Activated CD4-positive, CD25-positive, alpha-beta regulatory T cell (primary cell): ENCODE results near the gene AARS1.
"Not testable (repeated sequence)": the region's sequence is repeated elsewhere in the genome, so short reads cannot be mapped to it uniquely, and the experiment has no call there.

ENCODE experiments used
- DNase-seq, 4 experiments: peaks; one replicate each; lab custom pipeline; 2025; lab: John Stamatoyannopoulos, UW

AARS1 gene

DNA sequence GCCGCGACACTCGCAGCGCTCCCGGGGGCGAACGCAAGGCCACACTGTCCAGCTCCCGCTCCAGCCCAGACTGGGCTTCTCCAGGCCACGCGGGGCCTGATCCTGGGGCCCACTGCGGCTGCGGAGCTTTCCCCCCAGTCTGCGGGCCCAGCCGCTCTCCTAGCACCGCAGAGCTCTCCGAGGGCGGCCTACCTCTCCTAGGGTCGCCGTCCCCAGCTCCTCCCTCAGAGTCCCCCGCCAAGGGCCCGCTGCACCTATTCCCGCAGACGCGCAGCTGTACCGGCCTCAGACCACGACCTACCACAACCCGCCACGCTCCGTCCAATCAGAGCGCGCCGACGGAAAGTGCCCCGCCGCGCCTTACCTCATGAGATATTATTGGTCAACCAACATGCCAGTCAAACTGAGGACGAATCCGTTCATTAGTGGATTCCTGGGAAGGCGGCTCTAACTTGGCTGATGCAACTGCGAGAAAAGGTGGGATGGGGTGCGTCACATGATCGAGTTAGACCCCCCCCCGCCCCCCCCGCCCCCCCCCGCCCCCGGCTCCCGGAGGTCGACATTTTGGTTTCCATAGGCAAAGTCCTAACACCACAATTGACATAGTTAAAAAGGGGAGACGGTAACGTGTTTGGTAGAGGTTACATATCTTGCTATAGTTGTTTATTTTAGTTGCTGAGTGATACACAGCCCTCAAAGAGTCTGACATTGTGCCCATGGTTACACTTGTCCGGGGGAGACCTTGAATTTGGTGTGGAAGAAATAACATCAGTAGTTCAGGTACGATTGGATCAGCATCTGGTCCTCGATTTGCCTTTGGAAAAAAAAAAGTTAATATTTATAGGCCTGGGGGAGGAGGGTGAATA, at the start of gene AARS1:
AARS1 (minus strand) TSS at position 278 of the 866 bp plus-strand sequence. CDS start 6,743 bp downstream, outside the sequence.
- peak; percentile 80 to 87 (median 82) for DNase-seq

DNA sequence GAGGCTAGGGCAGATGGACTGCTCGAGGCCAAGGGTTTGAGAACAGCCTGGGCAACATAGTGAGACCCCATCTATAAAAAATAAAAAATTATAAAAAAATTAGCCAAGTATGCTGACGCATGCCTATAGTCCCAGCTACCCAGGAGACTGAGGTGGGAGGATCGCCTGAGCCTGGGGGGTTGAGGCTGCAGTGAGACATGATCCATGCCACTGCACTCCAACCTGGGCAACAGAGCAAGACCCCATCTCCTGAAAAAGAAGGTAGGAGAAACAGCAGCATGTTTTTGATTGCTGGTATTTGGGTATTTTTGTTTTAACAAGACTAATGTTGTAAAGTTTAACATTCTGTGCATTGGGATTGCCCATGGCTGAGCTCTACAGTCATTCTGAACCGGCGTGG, 48.5 kb upstream of the AARS1 start:
- DNase-seq: no peak

- DNase-seq: not testable (repeated sequence)
Observed at GRCh38 chr16:70332728-70333127, 43.4 kb upstream of the AARS1 start.

DNA sequence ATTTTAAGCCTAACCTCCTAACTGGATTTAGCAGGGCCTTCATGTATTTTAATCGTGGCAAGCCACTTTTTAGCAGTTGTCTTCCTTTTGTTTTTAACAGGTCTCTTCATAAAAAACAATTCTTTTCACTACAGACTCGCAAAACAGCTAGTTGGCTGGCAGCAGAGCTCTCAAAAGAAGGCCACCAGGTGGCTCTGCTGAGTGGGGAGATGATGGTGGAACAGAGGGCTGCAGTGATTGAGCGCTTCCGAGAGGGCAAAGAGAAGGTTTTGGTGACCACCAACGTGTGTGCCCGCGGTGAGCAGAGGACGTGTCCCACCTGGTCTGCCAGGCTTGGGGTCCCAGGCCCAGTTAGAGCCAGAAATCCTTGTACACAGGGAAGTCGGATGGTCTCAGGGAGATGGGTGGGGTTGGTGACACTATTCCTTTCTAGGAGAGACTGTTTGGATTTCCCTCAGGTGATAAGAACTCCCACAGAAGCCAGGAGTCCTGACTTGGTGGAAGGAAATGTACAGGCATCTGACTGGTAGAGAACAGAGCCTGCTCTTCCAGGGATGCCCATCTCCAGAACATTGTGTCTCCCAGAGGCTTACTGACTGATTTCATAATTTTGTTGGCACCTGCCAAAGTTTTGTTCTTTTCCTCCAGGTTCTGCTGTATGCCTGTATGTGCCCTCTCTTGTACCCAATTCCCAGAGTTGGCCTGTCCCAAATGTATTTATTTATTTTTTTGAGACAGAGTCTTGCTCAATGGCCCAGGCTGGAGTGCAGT, 42.5 kb upstream of the AARS1 start:
- DNase-seq: no peak

- DNase-seq: no peak
Observed at GRCh38 chr16:70331091-70331490, 41.8 kb upstream of the AARS1 start.

GRCh38 chr16:70324998-70325747, 35.9 kb upstream of the AARS1 start:
- no peak for DNase-seq

DNA sequence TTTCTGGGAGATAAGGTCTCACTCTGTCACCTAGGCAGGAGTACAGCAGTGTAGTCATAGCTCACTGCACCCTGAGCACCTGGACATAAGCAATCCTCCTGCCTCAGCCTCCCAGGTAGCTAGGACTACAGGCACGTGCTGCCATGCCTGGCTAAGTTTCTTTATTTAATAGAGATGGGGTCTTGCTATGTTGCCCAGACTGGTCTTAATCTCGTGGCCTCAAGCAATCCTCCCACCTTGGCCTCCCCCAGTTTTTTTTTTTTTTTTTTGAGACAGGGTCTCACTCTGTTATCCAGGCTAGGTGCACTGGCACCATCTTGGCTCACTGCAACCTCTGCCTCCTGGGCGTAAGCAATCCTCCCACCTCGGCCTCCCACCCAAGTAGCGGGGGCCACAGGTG, 30.8 kb upstream of the AARS1 start:
- DNase-seq: no peak

DNA sequence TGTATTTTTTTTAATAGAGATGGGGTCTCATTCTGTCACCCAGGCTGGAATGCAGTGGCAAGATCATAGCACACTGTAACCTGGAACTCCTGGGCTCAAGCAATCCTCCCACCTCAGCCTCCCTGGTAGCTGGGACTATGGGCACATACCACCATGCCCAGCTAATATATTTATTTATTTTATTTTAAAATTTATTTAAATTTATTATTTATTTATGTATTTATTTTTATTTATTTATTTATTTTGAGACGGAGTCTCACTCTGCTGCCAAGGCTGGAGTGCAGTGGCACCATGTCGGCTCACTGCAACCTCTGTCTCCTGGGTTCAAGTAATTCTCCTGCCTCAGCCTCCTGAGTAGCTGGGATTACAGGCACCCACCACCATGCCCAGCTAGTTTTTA, 18.4 kb upstream of the AARS1 start:
- not testable (repeated sequence) for DNase-seq

GRCh38 chr16:70306880-70307279, 17.6 kb upstream of the AARS1 start:
- no peak for DNase-seq

- DNase-seq: no peak
Observed at GRCh38 chr16:70304892-70305448, 15.7 kb upstream of the AARS1 start.

DNA sequence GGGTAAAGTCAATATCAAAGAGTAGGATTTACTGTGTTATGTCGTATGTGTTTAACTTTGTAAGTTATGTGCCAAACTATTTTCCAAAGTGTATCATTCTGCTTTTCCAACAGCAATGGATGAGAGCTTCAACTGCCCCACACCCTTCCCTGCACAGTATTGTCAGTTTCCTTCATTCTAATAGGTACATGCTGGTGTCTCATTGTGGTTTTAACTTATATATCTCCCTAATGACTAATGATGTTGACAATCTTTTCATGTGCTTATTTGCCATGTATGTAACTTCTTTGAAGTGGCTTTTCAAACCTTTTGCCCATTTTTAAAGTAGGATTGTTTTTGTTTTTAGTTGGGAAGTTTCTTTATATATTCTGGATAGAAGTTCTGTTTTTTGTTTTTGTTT, 13.4 kb upstream of the AARS1 start:
- DNase-seq: no peak

- DNase-seq: no peak
Observed at GRCh38 chr16:70301121-70301520, 11.8 kb upstream of the AARS1 start.

- peak; percentile 18 to 35 (median 23) for DNase-seq
Observed at GRCh38 chr16:70298988-70299938, 10.0 kb upstream of the AARS1 start, which contains the start of gene DDX19B. Gene DDX19B, plus strand, starts transcription at chr16:70299186. Its CDS starts 112 bp downstream, at chr16:70299298.

DNA sequence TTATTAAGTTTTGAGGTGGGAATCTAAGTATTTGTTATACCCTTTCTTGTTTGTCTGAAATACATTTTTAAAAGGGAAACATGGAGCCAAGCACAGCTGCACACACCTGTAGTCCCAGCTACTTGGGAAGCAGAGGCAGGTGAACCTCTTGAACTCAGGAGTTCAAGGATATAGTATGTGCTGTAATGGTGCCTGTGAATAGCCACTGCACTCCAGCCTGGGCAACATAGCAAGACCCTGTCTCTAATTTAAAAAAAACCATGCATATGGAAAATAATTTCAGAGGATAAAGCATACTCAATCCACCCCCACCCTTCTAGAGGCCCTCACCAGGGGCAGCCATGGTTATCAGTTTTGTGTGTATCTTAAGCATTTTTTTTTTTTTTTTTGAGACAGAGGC, 6.3 kb upstream of the AARS1 start:
- no peak for DNase-seq

- DNase-seq: no peak
Observed at GRCh38 chr16:70294385-70295025, 5.2 kb upstream of the AARS1 start.

- not testable (repeated sequence) for DNase-seq
Observed at GRCh38 chr16:70292148-70292547, 2.8 kb upstream of the AARS1 start.

DNA sequence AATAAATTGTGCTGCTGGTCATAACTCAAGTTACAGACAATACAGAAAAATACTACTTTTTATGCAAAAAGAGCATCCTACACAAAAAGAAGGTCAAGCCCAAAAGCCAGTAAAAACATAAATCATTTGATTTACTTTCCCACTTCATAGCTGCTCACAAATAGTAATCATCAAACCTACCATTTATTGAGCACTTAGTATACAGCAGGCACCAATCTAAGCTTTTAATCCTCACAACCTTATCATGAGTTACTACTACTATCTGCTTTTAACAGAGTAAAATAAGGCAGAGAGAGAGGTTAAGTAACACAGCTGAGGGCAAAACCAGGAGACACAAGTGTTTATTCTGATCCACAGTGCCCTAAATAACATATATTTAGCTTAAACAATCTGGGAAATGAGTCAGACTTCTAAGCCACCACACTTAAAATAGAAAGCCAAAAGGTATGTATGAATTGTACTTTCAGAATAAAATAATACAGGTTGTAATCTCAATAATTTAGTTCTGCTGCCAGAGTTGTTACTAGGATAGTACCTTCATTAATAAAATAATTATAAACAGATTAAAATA, 1.7 kb upstream of the AARS1 start:
- DNase-seq: no peak

GRCh38 chr16:70287304-70287971, 1.9 kb downstream of the AARS1 start:
- DNase-seq: not testable (repeated sequence)

GRCh38 chr16:70276392-70276791, 12.9 kb downstream of the AARS1 start:
- no peak for DNase-seq
